HL-60/S4 treated with phorbol 12-myristate 13-acetate at 8.2 ng/mL for 4 days and 3 days (cell line): ENCODE results near the gene OPN4.
"Not testable (repeated sequence)": the region's sequence is repeated elsewhere in the genome, so short reads cannot be mapped to it uniquely, and the experiment has no call there.

Source experiments
- in situ Hi-C: fragments of 300-500 bp; cut with MboI; formaldehyde crosslinking; loops from 2 replicates; pipeline ENCODE4 v1.15.0; 2022; ENCODE audit warnings: low sequenced_read_pairs

Gene OPN4, protein sequence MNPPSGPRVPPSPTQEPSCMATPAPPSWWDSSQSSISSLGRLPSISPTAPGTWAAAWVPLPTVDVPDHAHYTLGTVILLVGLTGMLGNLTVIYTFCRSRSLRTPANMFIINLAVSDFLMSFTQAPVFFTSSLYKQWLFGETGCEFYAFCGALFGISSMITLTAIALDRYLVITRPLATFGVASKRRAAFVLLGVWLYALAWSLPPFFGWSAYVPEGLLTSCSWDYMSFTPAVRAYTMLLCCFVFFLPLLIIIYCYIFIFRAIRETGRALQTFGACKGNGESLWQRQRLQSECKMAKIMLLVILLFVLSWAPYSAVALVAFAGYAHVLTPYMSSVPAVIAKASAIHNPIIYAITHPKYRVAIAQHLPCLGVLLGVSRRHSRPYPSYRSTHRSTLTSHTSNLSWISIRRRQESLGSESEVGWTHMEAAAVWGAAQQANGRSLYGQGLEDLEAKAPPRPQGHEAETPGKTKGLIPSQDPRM

DNA sequence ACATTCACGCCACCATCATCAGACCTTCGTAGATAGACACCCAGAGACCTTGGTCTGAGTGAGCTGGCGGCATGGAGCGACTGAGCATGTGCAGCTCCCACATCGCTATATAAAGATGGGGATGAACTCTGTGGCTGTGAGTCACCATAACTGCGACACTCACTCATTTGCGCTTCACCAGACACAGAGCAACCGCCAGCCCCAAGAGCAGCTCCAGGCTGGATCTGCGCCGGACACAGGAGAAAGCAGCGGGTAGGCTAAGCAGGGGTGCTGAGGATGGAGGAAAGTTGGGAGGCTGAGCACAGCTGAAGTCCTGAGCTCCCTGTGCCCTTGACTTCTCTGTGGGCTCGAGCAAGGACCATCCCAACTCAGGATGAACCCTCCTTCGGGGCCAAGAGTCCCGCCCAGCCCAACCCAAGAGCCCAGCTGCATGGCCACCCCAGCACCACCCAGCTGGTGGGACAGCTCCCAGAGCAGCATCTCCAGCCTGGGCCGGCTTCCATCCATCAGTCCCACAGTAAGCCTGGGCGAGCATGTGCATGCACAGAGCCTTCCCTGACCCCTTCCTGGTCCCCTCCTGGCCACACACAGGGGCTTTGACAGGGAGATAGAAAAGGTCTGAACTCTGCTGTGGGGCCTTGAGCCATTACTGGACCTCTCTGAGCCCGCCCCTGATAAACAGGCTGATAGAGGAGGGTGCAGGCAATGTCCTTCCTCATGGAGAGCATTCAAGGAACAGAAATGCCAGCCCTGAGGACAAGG lies at the start of gene OPN4:
Gene OPN4, plus strand, starts transcription at position 137 of the 762 bp plus-strand sequence. Its CDS starts 237 bp downstream, at position 374.
- in situ Hi-C loops = no loop called here

DNA sequence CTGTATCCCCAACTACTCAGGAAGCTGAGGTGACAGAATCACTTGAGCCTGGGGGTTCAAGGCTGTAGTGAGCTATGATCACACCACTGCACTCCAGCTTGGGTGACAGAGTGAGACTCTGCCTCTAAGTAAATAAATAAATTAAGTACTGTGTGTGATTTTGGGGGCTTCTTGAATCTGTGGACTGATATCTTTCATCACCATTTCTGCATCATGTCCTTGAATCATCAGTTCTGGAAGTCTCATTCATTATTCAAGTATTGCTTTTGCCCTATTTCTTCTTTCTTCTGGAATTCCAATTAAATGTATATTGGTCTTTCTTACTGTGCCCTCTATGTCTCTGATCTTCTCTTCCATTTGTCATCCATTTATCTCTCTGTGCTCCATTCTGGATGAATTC lies 46.7 kb upstream of the OPN4 start:
- in situ Hi-C loops = no loop called here

DNA sequence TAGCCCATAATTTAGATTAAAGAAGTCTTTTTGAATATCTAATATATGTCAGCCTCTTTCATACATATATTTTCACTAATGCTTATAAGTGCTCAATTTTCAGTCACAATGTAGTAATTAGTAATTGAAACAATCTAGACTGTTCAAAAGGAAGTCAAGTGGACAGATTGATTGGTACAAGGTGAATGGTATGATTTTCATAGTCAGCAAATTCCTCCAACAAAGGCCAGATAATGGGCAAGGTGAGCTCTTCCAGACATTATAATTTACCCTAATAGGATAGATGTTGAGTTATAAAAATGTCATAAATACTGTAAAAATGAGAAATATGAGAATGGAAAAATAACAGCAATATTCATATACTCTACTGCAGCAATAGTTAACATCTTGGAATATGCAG lies 44.4 kb upstream of the OPN4 start:
- in situ Hi-C loops = no loop called here

DNA sequence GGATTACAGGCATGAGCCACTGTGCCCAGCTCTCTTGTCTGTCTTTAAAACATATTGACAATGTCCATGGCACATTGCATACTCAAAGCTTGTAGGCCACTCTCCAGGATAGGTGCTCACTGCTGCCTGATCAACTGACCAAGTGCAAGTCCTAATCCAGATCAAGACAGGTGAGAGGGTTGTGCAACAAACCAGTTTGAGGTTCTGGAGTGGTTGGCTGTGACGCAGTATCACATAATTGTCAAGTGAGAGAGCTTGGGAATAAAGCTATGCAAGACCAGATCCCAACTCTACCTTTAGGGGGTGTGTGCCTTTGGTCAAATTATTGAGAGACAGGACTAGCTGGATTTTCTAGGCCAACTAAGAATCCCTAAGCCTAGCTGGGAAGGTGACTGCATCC lies 43.0 kb upstream of the OPN4 start:
- in situ Hi-C loops = no loop called here

DNA sequence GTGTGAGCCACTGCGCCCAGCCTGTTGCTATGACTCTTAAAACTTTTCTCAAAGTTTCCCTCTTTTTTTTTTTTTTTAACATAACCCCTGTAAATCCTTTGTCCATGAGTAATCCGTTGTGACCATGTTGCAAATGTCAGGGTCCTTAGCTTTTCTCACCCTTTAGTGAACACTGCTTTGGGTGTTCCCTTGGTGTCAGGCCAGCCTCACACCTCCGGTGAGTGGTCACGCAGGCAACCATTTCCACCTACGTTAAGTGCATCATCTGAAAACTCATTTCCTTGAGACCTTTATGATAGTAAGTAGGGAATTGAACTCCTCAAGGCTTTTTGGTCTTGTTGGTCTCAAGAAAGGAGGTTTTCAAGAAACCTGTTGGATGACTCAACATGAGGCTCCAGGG lies 41.3 kb upstream of the OPN4 start:
- in situ Hi-C loops = no loop called here

DNA sequence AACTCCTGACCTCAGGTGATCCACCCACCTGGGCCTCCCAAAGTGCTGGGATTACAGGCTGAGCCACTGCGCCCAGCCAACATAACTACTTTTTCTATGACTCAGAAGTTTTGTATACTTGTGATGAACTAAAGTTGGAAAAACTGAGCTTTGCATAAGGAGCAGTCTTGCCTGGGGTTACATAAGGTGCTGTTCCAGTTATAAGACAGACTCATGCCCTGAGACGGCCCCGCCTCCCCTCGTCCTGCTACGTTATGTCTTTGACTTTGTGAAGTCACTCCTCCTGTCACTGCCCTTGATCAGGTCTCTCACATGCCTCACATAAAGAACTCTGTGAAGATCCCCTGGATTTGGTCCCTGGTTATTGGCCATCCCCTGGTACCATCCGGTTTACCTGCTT lies 40.4 kb upstream of the OPN4 start:
- in situ Hi-C loops = no loop called here

DNA sequence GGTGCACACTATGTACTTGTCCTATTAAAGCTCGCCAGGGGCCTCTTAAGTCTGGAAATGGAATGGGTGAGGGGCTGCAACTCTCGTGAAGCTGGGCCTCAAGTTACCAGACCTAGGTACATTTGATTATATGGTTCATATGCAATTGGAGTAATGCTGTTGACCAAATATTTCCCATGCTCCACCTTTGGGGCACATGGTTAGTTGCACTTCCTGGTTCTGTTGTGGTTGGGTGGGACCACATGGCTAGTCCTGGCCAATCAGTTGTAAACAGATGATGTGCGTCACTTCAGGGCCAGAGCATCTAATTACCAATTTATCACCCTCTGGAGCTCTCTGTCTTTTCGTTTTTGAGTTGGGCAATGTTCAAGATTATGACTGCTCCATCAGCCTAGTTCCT lies 39.5 kb upstream of the OPN4 start:
- in situ Hi-C loops = no loop called here

DNA sequence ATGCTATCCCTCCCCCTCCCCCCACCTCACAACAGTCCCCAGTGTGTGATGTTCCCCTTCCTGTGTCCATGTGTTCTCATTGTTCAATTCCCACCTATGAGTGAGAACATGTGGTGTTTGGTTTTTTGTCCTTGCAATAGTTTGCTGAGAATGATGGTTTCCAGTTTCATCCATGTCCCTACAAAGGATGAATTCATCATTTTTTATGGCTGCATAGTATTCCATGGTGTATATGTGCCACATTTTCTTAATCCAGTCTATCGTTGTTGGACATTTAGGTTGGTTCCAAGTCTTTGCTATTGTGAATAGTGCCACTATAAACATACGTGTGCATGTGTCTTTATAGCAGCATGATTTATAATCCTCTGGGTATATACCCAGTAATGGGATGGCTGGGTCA lies 37.1 kb upstream of the OPN4 start:
- in situ Hi-C loops = not testable (repeated sequence)

DNA sequence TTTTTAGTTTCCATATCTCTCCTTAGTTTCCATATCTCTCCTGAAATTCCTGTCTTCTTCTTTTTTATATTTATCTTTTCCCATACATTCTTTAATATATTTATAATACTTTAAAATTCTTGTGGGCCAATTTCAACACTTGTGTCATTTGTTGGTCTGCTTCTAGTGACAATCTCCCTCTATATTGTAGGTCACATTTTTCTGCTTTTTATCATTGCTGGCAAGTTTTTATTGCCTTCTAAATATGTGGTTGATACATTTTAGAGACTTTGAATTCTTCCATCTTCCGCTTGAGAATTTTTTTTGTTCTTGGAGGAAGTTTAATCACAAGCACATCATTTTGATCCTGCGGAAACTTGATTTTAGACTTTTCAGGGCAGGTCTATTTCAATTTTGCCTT lies 26.0 kb upstream of the OPN4 start:
- in situ Hi-C loops = no loop called here

DNA sequence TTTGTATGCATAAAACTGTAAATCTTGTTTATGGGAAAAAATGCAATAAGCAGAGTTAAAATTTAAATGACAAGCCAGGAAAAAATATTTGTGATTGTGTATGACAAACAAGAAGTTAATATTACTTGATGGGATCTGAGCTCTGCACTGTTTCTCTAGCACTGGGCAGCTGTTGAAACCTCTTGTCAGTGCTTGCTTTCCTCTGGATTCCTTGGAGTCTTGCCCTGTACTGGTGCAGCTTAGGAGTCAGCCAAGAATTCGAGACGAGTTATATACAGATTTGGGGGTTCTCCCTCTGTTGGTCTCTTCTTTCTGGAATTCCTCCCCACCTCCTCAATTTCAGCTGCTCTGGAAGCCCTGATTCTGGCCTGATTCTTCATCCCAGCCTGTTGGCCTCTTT lies 24.3 kb upstream of the OPN4 start:
- in situ Hi-C loops = no loop called here

DNA sequence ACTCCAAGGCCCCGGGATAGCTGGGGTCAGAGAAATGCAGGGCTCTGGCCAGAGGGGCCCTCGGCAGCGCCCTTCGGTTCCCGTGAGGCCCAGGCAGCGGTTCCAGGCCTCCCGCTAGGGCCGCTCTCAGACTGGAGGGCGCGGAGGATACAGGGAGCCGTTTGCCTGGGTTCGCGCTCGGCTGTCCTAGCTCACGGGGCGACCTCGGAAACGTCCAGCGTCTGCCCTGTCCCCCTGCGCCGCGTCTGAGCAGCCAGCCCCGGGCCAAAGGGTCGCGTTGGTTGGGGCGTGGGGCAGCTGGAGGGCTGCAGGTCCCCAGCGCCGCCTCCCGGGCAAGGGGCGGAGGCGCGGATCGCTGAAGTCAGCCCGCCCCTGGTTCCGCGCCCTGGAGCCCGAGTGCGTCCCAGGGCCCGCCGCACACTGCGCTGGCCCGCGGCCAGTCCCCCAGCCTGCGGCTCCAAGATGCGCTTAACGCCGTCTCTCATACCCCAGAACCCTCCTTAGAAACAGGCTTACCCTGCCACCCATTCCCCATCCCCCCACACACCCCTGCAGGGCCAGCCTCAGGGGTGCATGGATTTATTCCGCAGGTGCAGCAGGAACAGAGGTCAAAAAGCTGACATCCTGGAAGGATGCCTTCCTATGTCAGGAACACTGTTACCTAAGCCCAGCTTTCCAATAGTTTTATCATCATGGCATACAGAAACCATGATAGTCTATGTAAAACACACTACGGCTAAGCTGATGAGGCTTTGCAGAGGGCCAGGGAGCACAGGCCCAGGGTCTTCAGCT lies 22.1 kb upstream of the OPN4 start:
- in situ Hi-C loops = no loop called here

DNA sequence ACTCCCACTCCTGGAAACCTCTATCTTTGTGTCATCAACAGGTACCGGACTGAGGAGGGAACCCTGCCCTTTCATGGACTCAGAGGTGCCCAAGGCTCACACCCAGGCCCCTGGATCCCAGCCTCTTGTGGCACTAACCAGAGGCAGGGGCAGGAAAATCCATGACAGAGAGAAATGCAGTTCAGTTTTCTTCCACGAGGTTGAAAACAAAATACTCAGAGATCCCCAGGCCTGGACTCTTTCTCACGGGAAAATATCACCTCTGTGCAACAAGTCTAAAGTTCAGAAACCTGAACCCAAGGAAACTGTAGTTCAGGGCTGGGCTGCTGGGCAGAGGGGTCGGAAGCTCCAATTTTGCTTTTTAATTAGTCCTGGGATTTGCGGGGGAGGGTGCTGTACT lies 21.4 kb upstream of the OPN4 start:
- in situ Hi-C loops = no loop called here

DNA sequence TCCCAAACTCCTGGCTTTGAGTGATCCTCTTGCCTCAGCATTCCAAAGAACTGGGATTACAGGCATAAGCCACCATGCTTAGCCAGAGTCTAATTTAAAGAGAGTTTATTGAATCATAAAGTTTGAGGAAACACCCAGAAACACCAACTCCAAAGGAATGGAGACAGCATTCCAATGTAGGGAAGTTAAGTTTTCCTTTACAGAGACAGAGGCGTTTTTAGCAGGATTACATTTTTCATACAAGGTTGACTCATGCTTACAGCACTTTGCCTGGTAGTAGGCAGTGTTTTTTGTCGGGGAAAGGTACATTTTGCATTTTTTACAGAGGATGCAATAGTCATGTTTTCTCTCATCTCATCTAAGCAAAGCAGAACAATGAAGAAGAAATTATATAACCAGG lies 18.9 kb upstream of the OPN4 start:
- in situ Hi-C loops = no loop called here

DNA sequence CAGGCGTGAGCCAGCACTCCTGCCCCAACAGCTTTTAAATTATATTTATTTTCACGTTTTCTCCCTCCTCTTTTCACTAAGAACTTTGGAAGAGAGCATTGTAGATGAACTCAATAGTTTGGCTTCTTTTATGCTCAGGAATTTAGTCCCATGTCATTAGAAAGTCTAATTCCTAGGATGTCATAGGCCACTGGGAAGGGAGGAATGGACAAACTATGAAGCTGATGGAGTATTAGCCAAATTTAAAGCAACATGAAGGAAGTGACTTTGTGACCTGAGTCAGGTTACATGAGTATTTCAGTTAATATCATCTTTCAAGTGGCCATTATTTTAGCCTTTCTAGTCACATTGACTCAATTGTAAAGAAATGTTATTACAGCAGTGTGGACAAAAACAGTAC lies 18.0 kb upstream of the OPN4 start:
- in situ Hi-C loops = no loop called here

DNA sequence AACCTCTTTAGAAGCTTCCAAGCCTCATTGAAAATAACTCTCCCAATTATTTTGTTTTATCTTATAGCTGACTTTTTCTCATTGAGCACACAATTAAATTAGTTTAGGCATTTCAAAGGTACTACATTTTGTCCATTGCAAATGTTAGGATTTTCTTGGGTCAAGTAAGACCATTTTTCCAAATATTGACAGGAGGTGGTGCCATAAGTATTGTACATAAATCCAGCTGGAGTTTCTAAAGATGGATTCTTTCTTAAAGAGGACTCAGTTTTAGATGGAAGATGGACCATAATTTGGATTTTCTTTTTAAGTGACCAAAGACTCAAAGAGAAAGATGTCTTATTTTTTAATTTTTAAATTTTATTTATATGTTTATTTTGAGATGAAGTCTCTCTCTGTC lies 12.3 kb upstream of the OPN4 start:
- in situ Hi-C loops = no loop called here

DNA sequence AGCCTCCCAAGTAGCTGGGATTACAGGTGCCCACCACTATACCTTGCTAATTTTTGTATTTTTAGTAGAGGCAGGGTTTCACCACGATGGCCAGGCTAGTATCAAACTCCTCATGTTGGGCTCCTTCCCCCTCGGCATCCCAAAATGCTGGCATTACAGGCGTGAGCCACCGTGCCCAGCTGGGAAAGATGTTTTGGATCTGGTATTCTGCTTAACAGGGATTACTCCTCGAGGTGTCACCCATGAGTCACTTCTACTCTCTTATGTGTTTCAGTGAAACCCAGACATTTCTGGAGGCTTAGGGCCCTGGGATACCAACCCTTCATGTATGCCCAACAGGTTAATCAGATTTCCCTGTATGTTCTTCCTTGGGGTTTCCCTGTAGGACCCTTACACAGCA lies 11.8 kb upstream of the OPN4 start:
- in situ Hi-C loops = no loop called here

DNA sequence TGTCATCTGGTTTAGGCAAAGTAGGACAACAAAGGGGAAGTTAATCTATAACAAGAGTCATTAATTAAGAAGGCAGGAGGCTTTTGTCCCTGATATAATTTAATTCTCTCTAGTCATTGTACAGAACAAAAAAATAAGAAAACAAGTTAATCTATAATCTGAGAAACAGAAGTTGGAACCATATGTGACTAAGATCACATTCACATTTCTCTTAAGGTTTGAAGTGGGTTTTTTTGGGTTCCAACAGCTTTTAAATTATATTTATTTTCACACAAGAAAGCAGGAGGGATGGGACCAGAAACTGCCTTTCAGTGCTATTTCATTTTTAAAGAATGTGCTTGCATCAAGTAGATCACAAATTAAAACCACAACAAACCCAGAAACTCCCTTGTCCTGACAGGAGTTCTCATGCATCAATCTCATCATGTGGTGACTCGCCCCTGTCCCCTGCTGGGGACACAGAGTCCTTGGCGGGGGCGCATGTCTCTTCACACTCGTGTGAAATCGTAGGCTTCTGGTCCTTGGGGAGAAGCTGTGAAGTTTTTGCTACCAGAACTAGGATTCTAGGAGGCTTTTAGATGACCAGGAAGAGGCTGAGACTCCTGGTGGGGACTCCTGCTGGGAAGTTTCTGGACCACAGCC lies 10.1 kb upstream of the OPN4 start:
- in situ Hi-C loops = no loop called here

DNA sequence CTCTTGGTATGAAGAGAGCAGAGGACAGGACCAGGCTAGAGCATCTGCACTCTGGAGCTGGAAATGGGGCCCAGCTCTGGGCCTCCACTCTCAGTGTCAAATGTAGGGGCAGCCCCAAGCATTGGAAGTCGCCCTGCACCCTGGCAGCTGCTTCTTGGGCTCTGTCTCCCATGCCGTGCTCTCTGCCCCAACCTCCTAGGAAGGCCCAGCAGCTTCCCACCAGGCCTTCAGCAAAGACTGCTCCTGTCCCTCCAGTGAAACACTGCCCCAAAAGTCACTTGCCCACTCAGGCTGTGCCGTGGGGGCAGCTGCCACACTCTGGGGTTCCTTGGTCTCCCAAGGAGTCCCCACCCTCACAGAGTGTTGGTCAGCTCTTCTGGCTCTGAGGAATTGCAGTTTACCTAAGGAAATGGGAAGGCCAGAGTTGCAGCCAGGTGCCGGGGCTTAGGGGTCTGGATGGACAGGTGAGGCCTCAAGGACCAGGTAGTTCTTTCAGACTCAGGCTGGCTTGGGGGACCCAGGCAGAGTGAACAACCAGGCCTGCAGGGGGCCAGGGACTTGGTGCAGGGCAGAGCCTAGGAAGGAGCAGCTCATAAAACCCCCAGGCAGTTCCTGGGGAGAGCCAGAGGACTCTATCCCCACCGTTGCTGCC lies 9.4 kb upstream of the OPN4 start:
- in situ Hi-C loops = no loop called here

DNA sequence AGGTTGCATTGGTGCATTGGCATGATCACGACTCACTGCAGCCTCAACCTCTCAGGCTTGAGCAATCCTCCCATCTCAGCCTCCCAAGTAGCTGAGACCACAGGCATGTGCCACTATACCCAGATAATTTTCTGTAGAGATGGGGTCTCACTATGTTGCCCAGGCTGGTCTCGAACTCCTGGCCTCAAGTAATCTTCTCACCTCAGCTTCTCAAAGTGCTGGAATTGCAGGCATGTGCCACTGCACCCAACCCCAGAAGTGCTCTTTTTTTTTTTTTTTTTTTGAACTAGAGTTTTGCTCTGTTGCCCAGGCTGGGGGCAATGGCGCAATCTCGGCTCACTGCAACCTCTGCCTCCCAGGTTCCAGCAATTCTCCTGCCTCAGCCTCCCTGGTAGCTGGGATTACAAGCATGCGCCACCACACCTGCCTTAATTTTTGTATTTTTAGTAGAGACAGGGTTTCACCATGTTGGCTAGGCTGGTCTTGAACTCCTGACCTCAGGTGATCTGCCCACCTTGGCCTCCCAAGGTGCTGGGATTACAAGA lies 8.7 kb upstream of the OPN4 start:
- in situ Hi-C loops = not testable (repeated sequence)

DNA sequence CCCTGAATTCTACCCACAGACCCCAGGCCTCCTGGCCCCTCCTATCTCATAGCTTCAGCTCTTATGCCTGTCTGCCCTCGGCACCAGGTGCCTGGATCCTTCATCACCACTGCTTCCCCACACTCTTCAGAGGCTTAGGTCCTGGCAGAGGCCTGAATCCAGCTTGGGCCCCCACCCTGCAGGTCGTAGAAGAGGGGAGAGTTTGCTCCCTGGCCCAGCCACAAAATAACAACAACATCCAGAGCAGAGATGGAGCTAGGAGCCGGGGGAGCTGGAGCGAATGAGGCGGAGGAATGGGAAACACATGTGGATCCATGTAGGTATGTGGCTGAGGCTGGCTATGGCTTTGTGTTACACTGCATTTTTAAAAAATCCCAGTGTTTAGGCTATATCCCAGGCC lies 7.8 kb upstream of the OPN4 start:
- in situ Hi-C loops = no loop called here
